PFSK-1 (cell line): ENCODE data around the gene ARHGDIB. TPM values are rescaled to one million over a fixed set of nuclear protein-coding genes. Genes with fewer than 3 reads are reported as not detected.

Source experiments
- FOXP2 ChIP-seq: optimal IDR thresholded peaks from 2 replicates; pipeline ENCODE3; 2011; ENCODE audit warnings: borderline replicate concordance, control low read depth, inconsistent platforms; ENCODE audit not compliant: insufficient read depth; ENCODE audit errors: extremely low read length, extremely low read depth
- POLR2AphosphoS5 ChIP-seq: IDR thresholded peaks from 2 replicates; pipeline ENCODE4 v1.6.1; 2012; ENCODE audit warnings: low read depth, mild to moderate bottlenecking, control low read depth, low read length, moderate library complexity
- REST ChIP-seq, 2 experiments: IDR thresholded peaks; 2 replicates each; pipeline versions ENCODE4 v1.6.1 to v1.8.0; 2011 to 2012; ENCODE audit warnings: low read depth in 2 of 2, low read length in 2 of 2, control low read depth in 1 of 2, inconsistent platforms in 1 of 2, mild to moderate bottlenecking in 1 of 2, moderate library complexity in 1 of 2; ENCODE audit not compliant: insufficient read depth in 1 of 2
- SIN3A ChIP-seq: IDR thresholded peaks from 2 replicates; pipeline ENCODE4 v1.6.1; 2012; ENCODE audit warnings: mild to moderate bottlenecking, low read length, moderate library complexity, borderline replicate concordance; ENCODE audit not compliant: insufficient read depth
- TAF1 ChIP-seq: IDR thresholded peaks from 2 replicates; pipeline ENCODE4 v1.6.1; 2012; ENCODE audit warnings: low read length, control low read depth, borderline replicate concordance; ENCODE audit not compliant: insufficient read depth
- polyA plus RNA-seq: library from polyadenylated mRNA; unstranded; fragments of >200 nt; gene quantifications from one replicate; pipeline ENCODE4 v1.2.1, GENCODE V29; 2012; ENCODE audit warnings: low read depth, missing spikeins; ENCODE audit not compliant: insufficient read length

The ARHGDIB gene
- polyA plus RNA-seq = 45.2 TPM

GRCh38 chr12:14961466-14962152 lies at the start of gene ARHGDIB:
ARHGDIB (minus strand) TSS chr12:14961601; CDS start chr12:14950712, 10,889 bp downstream.
- TF ChIP-seq FOXP2 (no peak), POLR2AphosphoS5 (peak; percentile 51; the same call in 1 of the 2 replicates), REST (IDR thresholded peaks at IDR 0.05; ENCODE audit: insufficient read depth in 1 of 2, low read depth in 2 of 2, low read length in 2 of 2) (peak in 1 of 2 experiments; percentile 70; a peak in 1 of 4 replicates), SIN3A (peak; percentile 96; the same call in 1 of the 2 replicates), TAF1 (peak; percentile 78; the same call in 1 of the 2 replicates)

- TF ChIP-seq TAF1 (no peak), SIN3A (no peak), REST (IDR thresholded peaks at IDR 0.05; ENCODE audit: insufficient read depth in 1 of 2, low read depth in 2 of 2, low read length in 2 of 2) (no peak), FOXP2 (no peak), POLR2AphosphoS5 (no peak)
Measured at GRCh38 chr12:15011162-15011561, 49.8 kb upstream of the ARHGDIB start.

GRCh38 chr12:15007551-15007950 lies 46.1 kb upstream of the ARHGDIB start:
- no peak for TF ChIP-seq TAF1
- TF ChIP-seq SIN3A = no peak
- no peak for TF ChIP-seq REST (IDR thresholded peaks at IDR 0.05; ENCODE audit: insufficient read depth in 1 of 2, low read depth in 2 of 2, low read length in 2 of 2)
- no peak for TF ChIP-seq POLR2AphosphoS5

- TF ChIP-seq FOXP2 (no peak), POLR2AphosphoS5 (no peak), TAF1 (no peak), REST (IDR thresholded peaks at IDR 0.05; ENCODE audit: insufficient read depth in 1 of 2, low read depth in 2 of 2, low read length in 2 of 2) (no peak), SIN3A (no peak)
Measured at GRCh38 chr12:15005064-15005463, 43.7 kb upstream of the ARHGDIB start.

GRCh38 chr12:15004421-15004820 lies 43.0 kb upstream of the ARHGDIB start:
- TF ChIP-seq FOXP2 (no peak), TAF1 (no peak), SIN3A (no peak), POLR2AphosphoS5 (no peak), REST (IDR thresholded peaks at IDR 0.05; ENCODE audit: insufficient read depth in 1 of 2, low read depth in 2 of 2, low read length in 2 of 2) (no peak)
